ENCODE data around the gene MSMO1.

DNA sequence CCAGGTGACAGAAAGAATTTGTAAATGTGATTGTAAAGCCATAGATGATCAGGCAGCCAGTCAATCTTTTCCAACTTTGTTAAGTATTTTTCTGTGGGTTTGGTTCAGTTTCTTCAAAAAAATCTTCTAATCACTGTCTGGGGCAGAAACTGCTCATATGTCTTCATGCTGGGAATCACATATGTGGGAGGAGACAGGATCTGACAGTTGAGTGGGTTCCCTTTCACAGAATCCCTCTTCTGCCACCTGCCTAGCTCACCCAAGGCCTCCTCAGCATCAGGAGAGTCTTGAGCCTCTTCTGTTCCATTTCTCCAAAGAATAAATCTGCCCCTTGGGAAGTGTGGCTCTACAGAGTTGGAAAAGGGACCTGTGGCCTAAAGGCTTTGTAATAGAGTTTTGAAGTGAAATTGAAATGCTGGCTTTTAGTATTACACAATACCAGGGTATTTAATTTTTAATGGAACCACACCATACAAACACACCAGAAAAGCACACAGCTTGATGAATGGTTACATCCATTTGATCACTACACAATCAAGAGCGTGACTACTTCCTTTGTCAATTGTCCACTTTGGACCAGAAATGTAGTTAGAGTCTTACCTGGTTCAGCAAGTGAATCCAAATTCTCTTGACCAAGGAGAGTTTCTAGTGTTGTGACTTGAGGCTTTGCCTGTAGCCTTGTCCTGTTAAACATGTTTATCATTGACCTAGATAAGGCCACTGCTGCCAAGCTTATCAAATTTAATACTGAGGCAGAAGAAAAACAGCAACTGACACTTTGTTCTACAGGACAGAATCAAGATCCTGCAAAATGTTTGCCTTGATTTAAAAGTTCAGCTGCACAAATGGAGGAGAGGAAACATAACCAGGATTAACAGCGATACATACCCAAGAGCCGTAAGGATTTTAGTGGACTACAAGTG is 20.4 kb downstream of the MSMO1 start:
- TF ChIP-seq, protein P1, sequence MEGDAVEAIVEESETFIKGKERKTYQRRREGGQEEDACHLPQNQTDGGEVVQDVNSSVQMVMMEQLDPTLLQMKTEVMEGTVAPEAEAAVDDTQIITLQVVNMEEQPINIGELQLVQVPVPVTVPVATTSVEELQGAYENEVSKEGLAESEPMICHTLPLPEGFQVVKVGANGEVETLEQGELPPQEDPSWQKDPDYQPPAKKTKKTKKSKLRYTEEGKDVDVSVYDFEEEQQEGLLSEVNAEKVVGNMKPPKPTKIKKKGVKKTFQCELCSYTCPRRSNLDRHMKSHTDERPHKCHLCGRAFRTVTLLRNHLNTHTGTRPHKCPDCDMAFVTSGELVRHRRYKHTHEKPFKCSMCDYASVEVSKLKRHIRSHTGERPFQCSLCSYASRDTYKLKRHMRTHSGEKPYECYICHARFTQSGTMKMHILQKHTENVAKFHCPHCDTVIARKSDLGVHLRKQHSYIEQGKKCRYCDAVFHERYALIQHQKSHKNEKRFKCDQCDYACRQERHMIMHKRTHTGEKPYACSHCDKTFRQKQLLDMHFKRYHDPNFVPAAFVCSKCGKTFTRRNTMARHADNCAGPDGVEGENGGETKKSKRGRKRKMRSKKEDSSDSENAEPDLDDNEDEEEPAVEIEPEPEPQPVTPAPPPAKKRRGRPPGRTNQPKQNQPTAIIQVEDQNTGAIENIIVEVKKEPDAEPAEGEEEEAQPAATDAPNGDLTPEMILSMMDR (IDR thresholded peaks at IDR 0.05) = no peak
- no peak for TF ChIP-seq EZH2 (IDR thresholded peaks at IDR 0.05; ENCODE audit: borderline replicate concordance, insufficient read depth, low read depth, low read length, poor library complexity, severe bottlenecking)

Measured in B cell (primary cell).